ENCODE results near the gene MYRIP. TPM values are rescaled to one million over a fixed set of nuclear protein-coding genes. Genes with fewer than 3 reads are reported as not detected.

MYRIP gene
- polyA plus RNA-seq, 1 of the 3 experiments (the other 2 are of a cell fraction), result 1.2 TPM

DNA sequence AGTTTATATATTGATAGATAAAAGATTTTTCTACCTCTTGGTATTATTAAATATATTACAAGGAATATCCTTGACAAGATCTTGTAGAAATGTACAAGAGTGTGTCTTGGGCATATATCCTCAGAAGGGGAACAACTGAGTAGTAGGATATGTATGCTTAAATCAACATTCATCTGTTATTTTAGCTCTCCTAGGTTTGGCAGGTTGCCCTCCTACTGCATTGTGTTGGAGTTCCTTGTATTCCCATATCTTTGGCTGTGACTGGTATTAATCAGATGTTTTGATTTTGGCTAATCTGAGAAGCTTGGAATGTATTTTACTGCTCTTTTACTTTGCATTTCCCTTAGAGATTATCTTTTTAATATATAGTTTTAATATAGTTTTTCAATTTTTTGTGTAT is 4.6 kb downstream of the MYRIP start:
- H3K27me3 ChIP-seq (ENCODE audit: insufficient read depth), result peaks cover 16% of the 10 kb centered on the region
- TF ChIP-seq, protein P1, sequence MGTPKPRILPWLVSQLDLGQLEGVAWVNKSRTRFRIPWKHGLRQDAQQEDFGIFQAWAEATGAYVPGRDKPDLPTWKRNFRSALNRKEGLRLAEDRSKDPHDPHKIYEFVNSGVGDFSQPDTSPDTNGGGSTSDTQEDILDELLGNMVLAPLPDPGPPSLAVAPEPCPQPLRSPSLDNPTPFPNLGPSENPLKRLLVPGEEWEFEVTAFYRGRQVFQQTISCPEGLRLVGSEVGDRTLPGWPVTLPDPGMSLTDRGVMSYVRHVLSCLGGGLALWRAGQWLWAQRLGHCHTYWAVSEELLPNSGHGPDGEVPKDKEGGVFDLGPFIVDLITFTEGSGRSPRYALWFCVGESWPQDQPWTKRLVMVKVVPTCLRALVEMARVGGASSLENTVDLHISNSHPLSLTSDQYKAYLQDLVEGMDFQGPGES (IDR thresholded peaks at IDR 0.05; ENCODE audit: low read depth, low read length), result no peak
- TF ChIP-seq TEAD4 (IDR thresholded peaks at IDR 0.05; ENCODE audit: borderline replicate concordance, insufficient read depth) (no peak), SMC3 (IDR thresholded peaks at IDR 0.05; ENCODE audit: low read depth, low read length) (no peak), POLR2AphosphoS5 (IDR thresholded peaks at IDR 0.05; ENCODE audit: low read depth, low read length) (no peak), NFIC (IDR thresholded peaks at IDR 0.05; ENCODE audit: borderline replicate concordance) (no peak), TAF1 (IDR thresholded peaks at IDR 0.05; ENCODE audit: borderline replicate concordance, low read depth, low read length) (no peak), CHD2 (IDR thresholded peaks at IDR 0.05; ENCODE audit: low read length, partially characterized antibody) (no peak), FOSL2 (IDR thresholded peaks at IDR 0.05; ENCODE audit: borderline replicate concordance, low read depth) (no peak), RXRA (IDR thresholded peaks at IDR 0.05; ENCODE audit: borderline replicate concordance, low read depth) (no peak)
- TF ChIP-seq, protein P2, sequence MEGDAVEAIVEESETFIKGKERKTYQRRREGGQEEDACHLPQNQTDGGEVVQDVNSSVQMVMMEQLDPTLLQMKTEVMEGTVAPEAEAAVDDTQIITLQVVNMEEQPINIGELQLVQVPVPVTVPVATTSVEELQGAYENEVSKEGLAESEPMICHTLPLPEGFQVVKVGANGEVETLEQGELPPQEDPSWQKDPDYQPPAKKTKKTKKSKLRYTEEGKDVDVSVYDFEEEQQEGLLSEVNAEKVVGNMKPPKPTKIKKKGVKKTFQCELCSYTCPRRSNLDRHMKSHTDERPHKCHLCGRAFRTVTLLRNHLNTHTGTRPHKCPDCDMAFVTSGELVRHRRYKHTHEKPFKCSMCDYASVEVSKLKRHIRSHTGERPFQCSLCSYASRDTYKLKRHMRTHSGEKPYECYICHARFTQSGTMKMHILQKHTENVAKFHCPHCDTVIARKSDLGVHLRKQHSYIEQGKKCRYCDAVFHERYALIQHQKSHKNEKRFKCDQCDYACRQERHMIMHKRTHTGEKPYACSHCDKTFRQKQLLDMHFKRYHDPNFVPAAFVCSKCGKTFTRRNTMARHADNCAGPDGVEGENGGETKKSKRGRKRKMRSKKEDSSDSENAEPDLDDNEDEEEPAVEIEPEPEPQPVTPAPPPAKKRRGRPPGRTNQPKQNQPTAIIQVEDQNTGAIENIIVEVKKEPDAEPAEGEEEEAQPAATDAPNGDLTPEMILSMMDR (IDR thresholded peaks at IDR 0.05), result no peak
- ChIA-PET CTCF (interaction anchor here (0.7 to 1.8 kb wide), 4 partner anchors 94 to 365 kb away, joined by 3 to 5 read pairs (median 3); no protein-coding TSS in a partner anchor), POLR2A (no interaction called here)
- peaks cover 0 to 13% of the 10 kb centered on the region in 2 experiments; a peak in 1 of 4 replicates for H3K4me1 ChIP-seq (ENCODE audit: control insufficient read depth in 1 of 2, insufficient read depth in 2 of 2, low read depth in 1 of 2, low read length in 1 of 2)
- H3K9me2 ChIP-seq, result no peaks in the 10 kb centered on the region
- DNase-seq, result no peak
- H2AFZ ChIP-seq (ENCODE audit: low read depth), result no peak overlapping the region
- H3K4me3 ChIP-seq (ENCODE audit: low read depth in 2 of 2, low read length in 1 of 2), result no peak overlapping the region
- no peak overlapping the region for H3K9ac ChIP-seq
- H3K36me3 ChIP-seq (replicated peaks in 1 of 2; ENCODE audit: control insufficient read depth in 1 of 2, insufficient read depth in 2 of 2, low read length in 1 of 2), result no peaks in the 10 kb centered on the region
- no peaks in the 10 kb centered on the region for H3K79me2 ChIP-seq (ENCODE audit: insufficient read depth)
- no peaks in the 10 kb centered on the region for H3K9me3 ChIP-seq
- H3K4me2 ChIP-seq, result no peak overlapping the region
- H3F3A ChIP-seq (replicated peaks; ENCODE audit: insufficient read depth), result peaks cover 14% of the 10 kb centered on the region
- H3K27ac ChIP-seq (ENCODE audit: low read depth in 2 of 2, low read length in 1 of 2), result no peak overlapping the region
- no peaks in the 10 kb centered on the region for H4K20me1 ChIP-seq (ENCODE audit: insufficient read depth)

DNA sequence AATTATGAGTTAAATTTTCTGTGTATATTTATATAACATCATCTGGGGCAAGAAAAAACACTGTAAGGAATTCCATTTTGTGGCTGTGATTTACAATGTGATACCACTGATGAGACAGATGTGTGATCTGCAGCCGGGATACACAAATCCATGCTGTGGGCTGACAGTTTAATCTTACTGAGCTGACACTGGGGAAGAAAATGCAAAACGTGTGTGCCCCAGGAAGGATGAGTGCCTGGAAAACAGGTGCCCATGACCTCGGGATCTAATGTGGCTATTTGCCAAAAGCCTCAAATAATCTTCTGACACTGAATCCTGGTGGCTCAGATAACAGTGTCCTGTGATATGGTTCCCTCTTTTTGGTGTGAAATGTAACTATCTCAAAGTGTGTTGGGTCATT is 10.5 kb downstream of the MYRIP start:
- Histone ChIP-seq H2AFZ (ENCODE audit: low read depth) (no peak overlapping the region), H3K27me3 (ENCODE audit: insufficient read depth) (no peaks in the 10 kb centered on the region), H3K9me3 (no peaks in the 10 kb centered on the region), H3K36me3 (replicated peaks in 1 of 2; ENCODE audit: control insufficient read depth in 1 of 2, insufficient read depth in 2 of 2, low read length in 1 of 2) (no peaks in the 10 kb centered on the region), H3K9ac (no peak overlapping the region), H3K4me1 (ENCODE audit: control insufficient read depth in 1 of 2, insufficient read depth in 2 of 2, low read depth in 1 of 2, low read length in 1 of 2) (peaks cover 0 to 14% of the 10 kb centered on the region in 2 experiments; a peak in 2 of 4 replicates), H3F3A (replicated peaks; ENCODE audit: insufficient read depth) (no peaks in the 10 kb centered on the region), H3K27ac (ENCODE audit: low read depth in 2 of 2, low read length in 1 of 2) (no peak overlapping the region; a peak in 1 of 4 replicates), H3K4me2 (no peak overlapping the region), H3K79me2 (ENCODE audit: insufficient read depth) (no peaks in the 10 kb centered on the region), H3K9me2 (no peaks in the 10 kb centered on the region), H3K4me3 (ENCODE audit: low read depth in 2 of 2, low read length in 1 of 2) (no peak overlapping the region), H4K20me1 (ENCODE audit: insufficient read depth) (no peaks in the 10 kb centered on the region)
- POLR2A ChIA-PET, result no interaction called here
- CTCF ChIA-PET, result interaction anchor here (1.1 to 1.7 kb wide), 4 partner anchors 11 to 372 kb away, joined by 3 to 5 read pairs (median 4); partner anchors contain the start of gene MYRIP
- WGBS (ENCODE audit: low lambda C conversion rate), result 13% methylated on average over 3 of the region's 3 CpGs
- peak; percentile 27 for DNase-seq
- TF ChIP-seq FOXJ3 (CRISPR knock-in tag; IDR thresholded peaks at IDR 0.05) (no peak), EP300 (IDR thresholded peaks at IDR 0.05; ENCODE audit: borderline replicate concordance in 1 of 2, low read depth in 1 of 2, low read length in 1 of 2) (peak in 1 of 2 experiments; percentile 50; a peak in 1 of 4 replicates), TEAD4 (IDR thresholded peaks at IDR 0.05; ENCODE audit: borderline replicate concordance, insufficient read depth) (no peak), RCOR1 (IDR thresholded peaks at IDR 0.05; ENCODE audit: low read length) (no peak), RXRA (IDR thresholded peaks at IDR 0.05; ENCODE audit: borderline replicate concordance, low read depth) (no peak), NRF1 (IDR thresholded peaks at IDR 0.05; ENCODE audit: low read depth, low read length) (no peak), GABPA (IDR thresholded peaks at IDR 0.05; ENCODE audit: low read depth) (no peak), MXI1 (IDR thresholded peaks at IDR 0.05; ENCODE audit: low read depth, low read length) (peak; percentile 68; the same call in 1 of the 2 replicates), TAF1 (IDR thresholded peaks at IDR 0.05; ENCODE audit: borderline replicate concordance, low read depth, low read length) (no peak), POLR2AphosphoS5 (IDR thresholded peaks at IDR 0.05; ENCODE audit: low read depth, low read length) (no peak)
- TF ChIP-seq, protein P3, sequence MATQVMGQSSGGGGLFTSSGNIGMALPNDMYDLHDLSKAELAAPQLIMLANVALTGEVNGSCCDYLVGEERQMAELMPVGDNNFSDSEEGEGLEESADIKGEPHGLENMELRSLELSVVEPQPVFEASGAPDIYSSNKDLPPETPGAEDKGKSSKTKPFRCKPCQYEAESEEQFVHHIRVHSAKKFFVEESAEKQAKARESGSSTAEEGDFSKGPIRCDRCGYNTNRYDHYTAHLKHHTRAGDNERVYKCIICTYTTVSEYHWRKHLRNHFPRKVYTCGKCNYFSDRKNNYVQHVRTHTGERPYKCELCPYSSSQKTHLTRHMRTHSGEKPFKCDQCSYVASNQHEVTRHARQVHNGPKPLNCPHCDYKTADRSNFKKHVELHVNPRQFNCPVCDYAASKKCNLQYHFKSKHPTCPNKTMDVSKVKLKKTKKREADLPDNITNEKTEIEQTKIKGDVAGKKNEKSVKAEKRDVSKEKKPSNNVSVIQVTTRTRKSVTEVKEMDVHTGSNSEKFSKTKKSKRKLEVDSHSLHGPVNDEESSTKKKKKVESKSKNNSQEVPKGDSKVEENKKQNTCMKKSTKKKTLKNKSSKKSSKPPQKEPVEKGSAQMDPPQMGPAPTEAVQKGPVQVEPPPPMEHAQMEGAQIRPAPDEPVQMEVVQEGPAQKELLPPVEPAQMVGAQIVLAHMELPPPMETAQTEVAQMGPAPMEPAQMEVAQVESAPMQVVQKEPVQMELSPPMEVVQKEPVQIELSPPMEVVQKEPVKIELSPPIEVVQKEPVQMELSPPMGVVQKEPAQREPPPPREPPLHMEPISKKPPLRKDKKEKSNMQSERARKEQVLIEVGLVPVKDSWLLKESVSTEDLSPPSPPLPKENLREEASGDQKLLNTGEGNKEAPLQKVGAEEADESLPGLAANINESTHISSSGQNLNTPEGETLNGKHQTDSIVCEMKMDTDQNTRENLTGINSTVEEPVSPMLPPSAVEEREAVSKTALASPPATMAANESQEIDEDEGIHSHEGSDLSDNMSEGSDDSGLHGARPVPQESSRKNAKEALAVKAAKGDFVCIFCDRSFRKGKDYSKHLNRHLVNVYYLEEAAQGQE (IDR thresholded peaks at IDR 0.05; ENCODE audit: low read depth, low read length), result no peak
- TF ChIP-seq, protein P4, sequence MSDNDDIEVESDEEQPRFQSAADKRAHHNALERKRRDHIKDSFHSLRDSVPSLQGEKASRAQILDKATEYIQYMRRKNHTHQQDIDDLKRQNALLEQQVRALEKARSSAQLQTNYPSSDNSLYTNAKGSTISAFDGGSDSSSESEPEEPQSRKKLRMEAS (IDR thresholded peaks at IDR 0.05; ENCODE audit: low read depth), result no peak
- TF ChIP-seq, protein P5, sequence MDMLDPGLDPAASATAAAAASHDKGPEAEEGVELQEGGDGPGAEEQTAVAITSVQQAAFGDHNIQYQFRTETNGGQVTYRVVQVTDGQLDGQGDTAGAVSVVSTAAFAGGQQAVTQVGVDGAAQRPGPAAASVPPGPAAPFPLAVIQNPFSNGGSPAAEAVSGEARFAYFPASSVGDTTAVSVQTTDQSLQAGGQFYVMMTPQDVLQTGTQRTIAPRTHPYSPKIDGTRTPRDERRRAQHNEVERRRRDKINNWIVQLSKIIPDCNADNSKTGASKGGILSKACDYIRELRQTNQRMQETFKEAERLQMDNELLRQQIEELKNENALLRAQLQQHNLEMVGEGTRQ (IDR thresholded peaks at IDR 0.05; ENCODE audit: borderline replicate concordance, low read depth, low read length), result no peak

All from SK-N-SH (cell line).